CD4-positive, alpha-beta T cell treated with Interleukin-6 at 100 ng/mL for 8 hours (primary cell): ENCODE measurements around the gene HAUS8.
"Not testable (repeated sequence)": the region's sequence is repeated elsewhere in the genome, so short reads cannot be mapped to it uniquely, and the experiment has no call there.

ENCODE experiments used
- DNase-seq: peaks from one replicate; pipeline ENCODE4 v3.0.0-alpha.2; 2020; ENCODE audit warnings: mixed read lengths, low spot score

HAUS8 gene, protein sequence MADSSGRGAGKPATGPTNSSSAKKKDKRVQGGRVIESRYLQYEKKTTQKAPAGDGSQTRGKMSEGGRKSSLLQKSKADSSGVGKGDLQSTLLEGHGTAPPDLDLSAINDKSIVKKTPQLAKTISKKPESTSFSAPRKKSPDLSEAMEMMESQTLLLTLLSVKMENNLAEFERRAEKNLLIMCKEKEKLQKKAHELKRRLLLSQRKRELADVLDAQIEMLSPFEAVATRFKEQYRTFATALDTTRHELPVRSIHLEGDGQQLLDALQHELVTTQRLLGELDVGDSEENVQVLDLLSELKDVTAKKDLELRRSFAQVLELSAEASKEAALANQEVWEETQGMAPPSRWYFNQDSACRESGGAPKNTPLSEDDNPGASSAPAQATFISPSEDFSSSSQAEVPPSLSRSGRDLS

DNA sequence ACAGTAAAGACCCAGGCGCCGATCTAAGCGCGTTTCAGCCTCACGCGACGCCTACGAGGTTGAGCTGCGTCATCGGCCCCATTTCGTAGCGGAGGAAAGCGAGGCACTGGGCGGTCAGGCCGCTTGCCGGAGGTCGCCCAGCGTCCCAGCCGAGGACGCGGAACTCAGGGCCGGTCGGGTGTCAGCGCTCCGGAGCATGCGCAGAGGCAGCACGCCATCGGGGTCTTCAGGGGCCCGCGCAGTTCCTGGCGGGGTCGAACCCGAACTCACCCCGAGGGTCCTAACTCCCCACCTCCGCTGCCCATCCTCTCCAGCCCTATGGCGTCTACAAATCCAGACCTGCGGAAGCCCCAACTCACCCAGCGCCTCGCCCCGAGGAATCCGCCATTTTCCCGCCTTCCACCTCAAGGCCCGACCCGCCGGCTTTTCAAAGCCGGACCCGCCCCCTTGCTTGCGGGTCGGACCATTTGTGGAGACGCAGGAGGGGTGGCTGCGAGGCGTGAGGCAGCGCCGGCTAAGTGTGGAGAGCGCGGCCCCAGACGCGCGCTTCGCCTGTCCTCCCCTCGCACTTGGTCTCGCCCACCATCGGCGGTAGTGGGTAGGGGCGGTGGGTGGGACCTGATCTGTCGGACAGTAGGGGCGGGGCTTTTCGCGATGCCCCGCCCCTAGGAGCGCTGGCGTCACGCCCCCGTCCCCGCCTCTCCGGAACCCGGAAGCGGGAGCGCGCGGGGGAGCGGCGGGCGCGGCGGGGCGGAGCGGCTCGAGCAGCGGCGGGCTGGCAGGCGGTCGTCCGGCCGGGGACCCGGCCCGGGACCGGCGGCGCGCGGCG lies at the start of gene HAUS8, which contains the start of gene MYO9B:
HAUS8 (minus strand) TSS at position 418 of the 829 bp plus-strand sequence; CDS start at position 388, 30 bp downstream.
MYO9B (plus strand) TSS at position 743 of the 829 bp plus-strand sequence. CDS start 25,941 bp downstream, outside the sequence.
- peak; percentile 100 for DNase-seq

DNA sequence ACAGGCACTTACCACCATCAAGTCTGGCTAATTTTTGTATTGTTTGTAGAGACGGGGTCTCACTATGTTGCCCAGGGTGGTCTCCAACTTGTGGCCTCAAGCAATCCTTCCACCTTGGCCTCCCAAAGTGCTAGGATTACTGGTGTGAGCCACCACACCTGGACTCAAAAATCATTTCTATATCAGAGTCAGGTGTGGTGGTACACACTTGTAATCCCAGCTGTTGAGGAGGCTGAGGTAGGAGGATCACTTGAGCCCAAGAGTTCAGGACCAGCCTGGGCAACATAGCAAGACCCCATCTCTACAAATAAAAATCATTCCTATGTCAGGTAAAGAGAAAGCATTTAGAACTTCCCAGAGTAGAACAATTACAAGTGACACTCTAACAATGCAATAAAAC lies 48.8 kb upstream of the HAUS8 start:
- no peak for DNase-seq

- no peak for DNase-seq
These were observed 47.8 kb upstream of the HAUS8 start for GRCh38 chr19:17123041-17123440.

GRCh38 chr19:17121736-17122293 lies 46.6 kb upstream of the HAUS8 start:
- DNase-seq = no peak

DNA sequence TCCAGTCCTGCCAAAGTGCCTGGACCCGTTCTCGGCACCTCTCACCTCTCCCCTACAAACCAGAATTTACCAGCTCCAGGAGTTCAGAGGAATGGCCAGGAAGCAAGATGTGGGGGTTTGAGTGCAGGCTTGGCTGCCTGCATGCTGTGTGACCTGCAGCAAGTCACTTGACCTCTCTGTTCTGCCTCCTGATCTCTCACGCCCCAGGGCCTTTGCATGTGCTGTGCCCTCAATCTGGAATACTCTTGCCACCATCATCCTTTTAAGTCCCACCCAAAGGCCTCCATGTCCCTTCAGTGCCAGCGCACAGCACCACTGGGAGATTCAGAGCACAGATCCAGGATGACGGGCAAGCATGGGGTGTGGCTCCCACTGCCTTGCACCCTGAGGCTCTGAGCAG lies 43.7 kb upstream of the HAUS8 start:
- no peak for DNase-seq

- DNase-seq = no peak
These were observed 41.9 kb upstream of the HAUS8 start for GRCh38 chr19:17116996-17117702.

GRCh38 chr19:17114414-17114831 lies 39.2 kb upstream of the HAUS8 start:
- no peak for DNase-seq

DNA sequence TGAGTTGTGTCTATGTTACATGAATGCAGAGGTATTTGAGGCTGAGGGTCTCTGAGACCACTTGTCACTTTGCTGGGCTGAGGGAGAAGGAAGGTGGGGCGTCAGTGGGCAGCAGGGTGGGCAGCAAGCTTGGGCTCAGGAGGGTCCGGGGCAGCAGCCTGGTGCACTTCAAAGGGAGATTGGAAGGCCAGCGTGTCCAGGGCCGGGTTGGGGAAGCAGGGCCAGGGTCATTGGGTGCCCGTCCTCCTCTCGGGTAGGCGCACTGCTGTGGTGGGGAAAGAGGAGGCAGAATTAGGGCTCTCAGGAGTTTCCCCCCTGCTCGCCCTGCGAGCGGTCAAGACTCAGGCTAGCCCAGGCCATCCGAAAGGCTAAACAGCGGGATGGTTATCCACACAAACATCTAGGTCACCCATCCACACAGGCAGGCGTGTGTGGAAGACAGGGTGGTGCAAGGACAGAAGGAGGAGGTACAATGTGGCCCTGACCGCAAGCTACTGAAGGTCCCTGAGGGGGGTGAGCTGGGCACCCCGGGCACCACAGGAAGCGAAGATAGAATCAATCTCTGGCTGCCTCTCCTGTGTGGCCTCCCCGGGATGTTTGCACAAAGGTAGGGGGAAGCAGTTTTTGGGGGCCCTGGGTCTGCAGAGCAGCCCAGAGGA lies 38.0 kb upstream of the HAUS8 start:
- no peak for DNase-seq

DNA sequence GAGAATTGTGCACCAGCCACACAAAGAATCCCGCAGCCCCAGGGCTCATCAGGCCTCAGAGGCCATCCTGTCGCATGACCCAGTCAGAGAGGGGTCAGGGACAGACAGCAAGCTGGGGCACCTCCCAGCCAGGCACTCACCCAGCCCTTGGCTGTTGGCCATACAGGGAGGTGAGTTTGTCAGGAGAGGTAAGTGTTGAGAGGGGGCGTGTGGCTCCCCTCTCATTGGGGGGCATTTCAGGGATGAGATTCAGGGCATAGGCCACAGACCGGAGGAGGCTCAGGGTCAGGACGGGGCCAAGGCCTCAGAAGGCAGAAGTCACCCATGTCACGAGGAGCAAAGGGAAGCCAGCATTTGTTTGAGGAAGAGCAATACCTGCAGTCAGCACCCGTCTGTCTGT lies 37.4 kb upstream of the HAUS8 start:
- no peak for DNase-seq

GRCh38 chr19:17112271-17112670 lies 37.0 kb upstream of the HAUS8 start:
- no peak for DNase-seq

DNA sequence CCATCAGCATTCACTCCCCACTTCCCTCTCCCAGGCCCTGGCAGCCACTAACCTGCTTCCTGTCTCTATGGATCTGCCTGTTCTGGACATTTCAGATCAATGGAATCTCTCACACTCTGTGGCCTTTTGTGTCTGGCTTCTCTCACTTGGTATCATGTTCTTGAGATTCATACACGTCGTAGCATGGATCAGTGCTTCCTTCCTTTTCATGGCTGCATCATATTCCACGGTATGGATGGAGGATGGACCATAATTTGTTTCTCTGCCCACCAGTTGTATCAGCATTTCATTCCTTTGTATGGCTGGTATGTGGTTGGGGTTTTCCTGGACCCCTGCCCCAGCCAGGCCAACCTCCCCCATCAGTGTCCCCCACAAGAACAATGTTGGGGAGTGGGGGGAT lies 36.5 kb upstream of the HAUS8 start:
- no peak for DNase-seq

- DNase-seq = no peak
These were observed 35.3 kb upstream of the HAUS8 start for GRCh38 chr19:17110599-17110966.

GRCh38 chr19:17109962-17110598 lies 34.8 kb upstream of the HAUS8 start:
- no peak for DNase-seq

- DNase-seq = no peak
These were observed 34.0 kb upstream of the HAUS8 start for GRCh38 chr19:17109300-17109699.

- DNase-seq = no peak
These were observed 33.2 kb upstream of the HAUS8 start for GRCh38 chr19:17108453-17108784.

GRCh38 chr19:17107546-17108452 lies 32.5 kb upstream of the HAUS8 start:
- no peak for DNase-seq

DNA sequence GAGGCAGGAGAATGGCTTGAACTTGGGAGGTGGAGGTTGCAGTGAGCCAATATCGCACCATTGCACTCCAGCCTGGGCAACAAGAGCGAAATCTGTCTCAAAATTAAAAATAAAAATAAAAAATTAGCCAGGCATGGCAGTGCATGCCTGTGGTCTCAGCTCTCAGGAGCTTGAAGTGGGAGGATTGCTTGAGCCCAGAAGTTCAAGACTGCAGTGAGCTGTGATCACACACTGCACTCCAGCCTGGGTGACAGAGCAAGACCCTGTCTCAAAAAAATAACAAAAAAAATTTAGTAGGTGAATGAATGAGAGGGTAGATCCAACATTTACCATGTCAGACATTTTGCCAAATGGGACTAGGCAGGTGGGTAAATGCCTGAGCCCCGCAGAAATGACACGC lies 31.7 kb upstream of the HAUS8 start:
- not testable (repeated sequence) for DNase-seq

DNA sequence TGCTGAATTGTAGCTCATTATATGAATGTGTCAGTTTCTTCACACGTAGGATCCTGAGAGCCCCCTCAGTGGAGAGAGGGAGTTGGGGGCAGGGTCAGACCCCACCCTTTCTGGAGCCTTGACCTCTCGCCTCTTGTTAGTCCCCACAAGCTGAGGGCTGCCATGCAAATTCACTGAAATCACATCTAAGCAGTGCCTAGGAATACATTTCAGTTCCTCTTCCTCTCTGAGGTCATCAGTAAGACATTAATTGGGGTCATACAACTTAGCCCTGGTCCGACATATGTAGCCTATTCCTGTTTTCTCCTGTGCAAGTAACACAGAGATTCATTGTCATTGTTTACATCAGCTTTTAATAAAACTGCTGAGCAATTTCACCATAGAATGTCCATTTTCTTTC lies 30.3 kb upstream of the HAUS8 start:
- DNase-seq = no peak

DNA sequence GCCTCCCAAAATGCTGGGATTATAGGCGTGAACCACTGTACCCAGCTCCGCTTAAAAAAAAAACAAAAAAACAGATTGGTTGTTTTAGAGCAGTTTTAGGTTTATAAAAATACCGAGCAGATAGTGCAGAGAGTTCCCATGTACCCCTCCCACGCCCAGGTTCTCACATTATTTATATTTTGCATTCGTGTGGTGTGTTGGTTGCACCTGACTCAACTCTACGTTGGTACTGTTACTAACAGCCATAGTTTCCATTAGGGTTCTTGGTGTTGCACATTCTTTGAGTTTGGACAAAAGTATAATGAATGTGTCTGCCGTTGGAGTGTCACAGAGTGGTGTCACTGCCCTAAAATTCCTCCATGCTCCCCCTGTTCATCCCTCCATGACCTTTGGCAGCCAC lies 29.4 kb upstream of the HAUS8 start:
- DNase-seq = no peak

GRCh38 chr19:17103177-17103576 lies 27.9 kb upstream of the HAUS8 start:
- DNase-seq = no peak
